HCT116 (cell line): ENCODE results near the gene FOXN3. TPM values are rescaled to one million over a fixed set of nuclear protein-coding genes. Genes with fewer than 3 reads are reported as not detected.

Experiments
- ATAC-seq: fragments of 200-7000 bp; cut with Tn5 transposase; 2 replicates; pipeline ENCODE4 v1.9.1; 2020; ENCODE audit warnings: mild to moderate bottlenecking, moderate library complexity
- BruUV-seq: library from RNA; stranded (reverse); fragments of 400-500 nt; replicated peaks from 2 replicates; lab custom pipeline; 2021; lab: Mats Ljungman, UMichigan
- CTCF ChIA-PET: fragments of 300-600 bp; sonication (Branson Sonifier 250); formaldehyde crosslinking; loops from one replicate; lab custom pipeline; 2021; ENCODE audit warnings: antibody characterized with exemption; lab: Charles Lee
- POLR2A ChIA-PET: fragments of 300-600, 350-600 bp; sonication (Branson Sonifier 250); formaldehyde crosslinking; loops from one replicate; lab custom pipeline; 2021; ENCODE audit warnings: antibody characterized with exemption; lab: Charles Lee
- RAD21 ChIA-PET, 2 experiments: fragments of 300-600 bp; sonication (Branson Sonifier 250); formaldehyde crosslinking; loops; one replicate each; lab custom pipeline; 2023; ENCODE audit warnings: low total read pairs in 2 of 2; ENCODE audit not compliant: uncharacterized antibody in 2 of 2, unreplicated experiment in 2 of 2, low non-redundant PET in 1 of 2; lab: Charles Lee
- DNase-seq: peaks from one replicate; pipeline ENCODE4 v3.0.0-alpha.2; 2010; ENCODE audit warnings: low read depth, low spot score
- H2AFZ ChIP-seq: fragments of 200-600 bp; shearing (Covaris generic), sonication (generic); 2 replicates; pipeline ENCODE4 v1.6.1; 2017; ENCODE audit warnings: low read depth, mixed run types, mixed read lengths, antibody characterized with exemption, low read length; ENCODE audit not compliant: poor library complexity, severe bottlenecking
- H3K27ac ChIP-seq: 2 replicates; pipeline ENCODE4 v1.5.1; 2012; ENCODE audit warnings: low read depth, low read length
- H3K27me3 ChIP-seq: fragments of 200-600 bp; sonication (generic); 2 replicates; pipeline ENCODE4 v1.6.1; 2016; ENCODE audit warnings: mixed run types, low read length, mixed read lengths; ENCODE audit not compliant: insufficient read depth
- H3K36me3 ChIP-seq, 2 experiments: fragments of 200-500 bp in 1 of 2; fragments of 200-600 bp in 1 of 2; sonication (Bioruptor generic) in 1 of 2; sonication (generic) in 1 of 2; 2 replicates each; pipeline versions ENCODE4 v1.5.1 to v1.6.1; 2014 to 2016; ENCODE audit warnings: low read length in 2 of 2, inconsistent platforms in 1 of 2, mixed read lengths in 1 of 2, mixed run types in 1 of 2; ENCODE audit not compliant: insufficient read depth in 2 of 2, control insufficient read depth in 1 of 2
- H3K4me1 ChIP-seq, 2 experiments: fragments of 200-600 bp in 1 of 2; sonication (generic) in 1 of 2; 2 replicates each; pipeline versions ENCODE4 v1.5.1 to v1.6.1; 2012 to 2017; ENCODE audit warnings: low read length in 2 of 2, inconsistent platforms in 1 of 2, mild to moderate bottlenecking in 1 of 2, mixed read lengths in 1 of 2, mixed run types in 1 of 2, moderate library complexity in 1 of 2; ENCODE audit not compliant: insufficient read depth in 2 of 2, control insufficient read depth in 1 of 2
- H3K4me2 ChIP-seq: fragments of 200-600 bp; sonication (generic); 2 replicates; pipeline ENCODE4 v1.6.1; 2017; ENCODE audit warnings: mixed run types, low read length, mixed read lengths
- H3K4me3 ChIP-seq, 2 experiments: fragments of 200-600 bp in 1 of 2; sonication (generic) in 1 of 2; replicated peaks in 1 of 2; 2 replicates each; pipeline ENCODE4 v1.5.1; 2011 to 2016; ENCODE audit warnings: low read length in 2 of 2, control low read depth in 1 of 2, low read depth in 1 of 2, mild to moderate bottlenecking in 1 of 2, mixed read lengths in 1 of 2, mixed run types in 1 of 2
- H3K79me2 ChIP-seq: fragments of 200-600 bp; sonication (generic); 2 replicates; pipeline ENCODE4 v1.6.1; 2017; ENCODE audit warnings: mild to moderate bottlenecking, mixed run types, low read length, moderate library complexity, mixed read lengths; ENCODE audit not compliant: insufficient read depth
- H3K9ac ChIP-seq: fragments of 200-600 bp; sonication (generic); 2 replicates; pipeline ENCODE4 v1.6.1; 2016; ENCODE audit warnings: low read length, mixed read lengths
- H3K9me2 ChIP-seq: fragments of 200-600 bp; sonication (generic), shearing (Covaris generic); 2 replicates; pipeline ENCODE4 v1.6.1; 2017; ENCODE audit warnings: mixed run types, mild to moderate bottlenecking, moderate library complexity; ENCODE audit not compliant: insufficient read depth
- H3K9me3 ChIP-seq, 2 experiments: fragments of 200-500 bp in 1 of 2; fragments of 200-600 bp in 1 of 2; sonication (Bioruptor generic) in 1 of 2; sonication (generic) in 1 of 2; 2 replicates each; pipeline ENCODE4 v1.6.1; 2014 to 2017; ENCODE audit warnings: low read length in 2 of 2, mixed read lengths in 2 of 2, inconsistent platforms in 1 of 2, low read depth in 1 of 2, mild to moderate bottlenecking in 1 of 2, mixed run types in 1 of 2, moderate library complexity in 1 of 2; ENCODE audit not compliant: control insufficient read depth in 1 of 2, insufficient read depth in 1 of 2
- H4K20me1 ChIP-seq: fragments of 200-600 bp; sonication (generic), shearing (Covaris generic); 2 replicates; pipeline ENCODE4 v1.6.1; 2017; ENCODE audit warnings: mixed run types, mild to moderate bottlenecking, moderate library complexity; ENCODE audit not compliant: insufficient read depth
- CBX3 ChIP-seq: IDR thresholded peaks from 2 replicates; pipeline ENCODE4 v1.6.1; 2012; ENCODE audit warnings: low read depth
- ELF1 ChIP-seq: IDR thresholded peaks from 2 replicates; pipeline ENCODE4 v1.6.1; 2012; ENCODE audit warnings: low read depth, borderline replicate concordance
- EZH2 ChIP-seq: fragments of 200-600 bp; sonication (generic); IDR thresholded peaks from 2 replicates; pipeline ENCODE4 v1.6.1; 2017; ENCODE audit warnings: antibody characterized with exemption, mixed run types
- POLR2A ChIP-seq: IDR thresholded peaks from 2 replicates; pipeline ENCODE4 v1.7.0; 2011; ENCODE audit warnings: borderline replicate concordance; ENCODE audit not compliant: insufficient read depth, insufficient read length; ENCODE audit errors: extremely low read depth
- POLR2AphosphoS5 ChIP-seq: IDR thresholded peaks from 2 replicates; pipeline ENCODE4 v1.6.1; 2011; ENCODE audit warnings: mild to moderate bottlenecking, low read depth, low read length, moderate library complexity
- SP1 ChIP-seq: IDR thresholded peaks from 2 replicates; pipeline ENCODE4 v1.6.1; 2012; ENCODE audit warnings: low read depth
- YY1 ChIP-seq: IDR thresholded peaks from 2 replicates; pipeline ENCODE4 v1.6.1; 2011; ENCODE audit warnings: low read length, low read depth, moderate library complexity, mild to moderate bottlenecking; ENCODE audit not compliant: insufficient replicate concordance; ENCODE audit errors: extremely low read depth
- ZNF274 ChIP-seq: fragments of 200-500 bp; sonication (Bioruptor generic); IDR thresholded peaks from 2 replicates; pipeline ENCODE4 v1.6.1; 2014; ENCODE audit warnings: mild to moderate bottlenecking, low read depth, low read length, inconsistent platforms
- intact Hi-C: fragments of 100-400 bp; cut with micrococcal nuclease; formaldehyde crosslinking; loops from 2 replicates; pipeline ENCODE4 v1.10.0; 2022
- total RNA-seq: library from RNA; stranded (reverse); gene quantifications from one replicate; pipeline ENCODE4 v1.2.1, GENCODE V29; 2021; ENCODE audit not compliant: unreplicated experiment
- TF ChIP-seq, protein P1 (sequence below): IDR thresholded peaks from 2 replicates; pipeline ENCODE4 v1.6.1; 2012
- TF ChIP-seq, protein P2 (sequence below): IDR thresholded peaks from 2 replicates; pipeline ENCODE4 v1.6.1; 2012; ENCODE audit warnings: low read depth

FOXN3 gene
- total RNA-seq, 1 experiment from 2014 or later, result 20.0 TPM

DNA sequence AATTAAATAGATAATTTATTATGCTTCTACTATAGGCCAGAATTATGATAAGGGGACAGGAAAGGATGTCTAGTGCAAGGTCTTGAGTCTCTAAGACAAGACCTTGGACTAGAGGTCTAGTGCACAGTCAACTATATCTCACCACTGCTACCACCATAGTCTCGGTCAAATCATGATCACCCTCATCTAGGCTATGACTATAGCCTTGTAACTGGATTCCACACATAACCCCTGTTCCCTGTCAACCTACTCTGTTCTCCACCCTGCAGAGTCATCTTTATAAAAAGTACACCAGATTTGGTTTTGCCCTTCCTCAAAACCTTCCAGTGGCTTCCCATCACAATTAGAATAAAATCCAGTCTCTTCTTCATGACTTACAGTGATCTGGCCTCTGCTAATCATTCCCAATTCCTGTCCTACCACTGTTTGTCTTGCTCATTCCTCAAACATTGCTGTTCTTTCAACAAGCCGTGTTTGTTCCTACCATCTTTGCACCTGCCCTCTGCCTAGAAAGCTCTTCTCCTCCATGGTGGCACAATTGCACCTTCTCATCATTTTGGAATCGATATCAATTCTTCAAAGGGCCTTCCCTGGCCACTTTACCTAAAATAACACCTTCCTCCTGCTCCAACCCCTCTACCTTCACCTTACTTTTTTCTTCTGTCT, 169.4 kb downstream of the FOXN3 start:
- RAD21 ChIA-PET, result no interaction called here
- no peaks in the 10 kb centered on the region for H3K9me3 ChIP-seq
- H4K20me1 ChIP-seq, result no peaks in the 10 kb centered on the region
- H3K4me2 ChIP-seq, result no peak overlapping the region
- CTCF ChIA-PET, result no interaction called here
- TF ChIP-seq SP1 (no peak), ELF1 (no peak), POLR2A (no peak), ZNF274 (no peak), YY1 (no peak), EZH2 (no peak), POLR2AphosphoS5 (no peak), CBX3 (no peak)
- TF ChIP-seq, protein P1, sequence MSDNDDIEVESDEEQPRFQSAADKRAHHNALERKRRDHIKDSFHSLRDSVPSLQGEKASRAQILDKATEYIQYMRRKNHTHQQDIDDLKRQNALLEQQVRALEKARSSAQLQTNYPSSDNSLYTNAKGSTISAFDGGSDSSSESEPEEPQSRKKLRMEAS, result no peak
- TF ChIP-seq, protein P2, sequence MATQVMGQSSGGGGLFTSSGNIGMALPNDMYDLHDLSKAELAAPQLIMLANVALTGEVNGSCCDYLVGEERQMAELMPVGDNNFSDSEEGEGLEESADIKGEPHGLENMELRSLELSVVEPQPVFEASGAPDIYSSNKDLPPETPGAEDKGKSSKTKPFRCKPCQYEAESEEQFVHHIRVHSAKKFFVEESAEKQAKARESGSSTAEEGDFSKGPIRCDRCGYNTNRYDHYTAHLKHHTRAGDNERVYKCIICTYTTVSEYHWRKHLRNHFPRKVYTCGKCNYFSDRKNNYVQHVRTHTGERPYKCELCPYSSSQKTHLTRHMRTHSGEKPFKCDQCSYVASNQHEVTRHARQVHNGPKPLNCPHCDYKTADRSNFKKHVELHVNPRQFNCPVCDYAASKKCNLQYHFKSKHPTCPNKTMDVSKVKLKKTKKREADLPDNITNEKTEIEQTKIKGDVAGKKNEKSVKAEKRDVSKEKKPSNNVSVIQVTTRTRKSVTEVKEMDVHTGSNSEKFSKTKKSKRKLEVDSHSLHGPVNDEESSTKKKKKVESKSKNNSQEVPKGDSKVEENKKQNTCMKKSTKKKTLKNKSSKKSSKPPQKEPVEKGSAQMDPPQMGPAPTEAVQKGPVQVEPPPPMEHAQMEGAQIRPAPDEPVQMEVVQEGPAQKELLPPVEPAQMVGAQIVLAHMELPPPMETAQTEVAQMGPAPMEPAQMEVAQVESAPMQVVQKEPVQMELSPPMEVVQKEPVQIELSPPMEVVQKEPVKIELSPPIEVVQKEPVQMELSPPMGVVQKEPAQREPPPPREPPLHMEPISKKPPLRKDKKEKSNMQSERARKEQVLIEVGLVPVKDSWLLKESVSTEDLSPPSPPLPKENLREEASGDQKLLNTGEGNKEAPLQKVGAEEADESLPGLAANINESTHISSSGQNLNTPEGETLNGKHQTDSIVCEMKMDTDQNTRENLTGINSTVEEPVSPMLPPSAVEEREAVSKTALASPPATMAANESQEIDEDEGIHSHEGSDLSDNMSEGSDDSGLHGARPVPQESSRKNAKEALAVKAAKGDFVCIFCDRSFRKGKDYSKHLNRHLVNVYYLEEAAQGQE, result no peak
- H3K36me3 ChIP-seq, result no peaks in the 10 kb centered on the region
- no peaks in the 10 kb centered on the region for H3K79me2 ChIP-seq
- no peaks in the 10 kb centered on the region for H3K27me3 ChIP-seq
- ATAC-seq (no peak), DNase-seq (no peak)
- peaks cover 0 to 13% of the 10 kb centered on the region in 2 experiments; a peak in 1 of 4 replicates for H3K4me1 ChIP-seq
- BruUV-seq, result no TSS peak
- no peak overlapping the region for H3K27ac ChIP-seq
- intact Hi-C loops, result loop anchor here (10.0 kb wide), 1 partner anchor 517 kb away; no protein-coding TSS in a partner anchor
- POLR2A ChIA-PET, result no interaction called here
- H3K9ac ChIP-seq, result no peak overlapping the region
- H3K4me3 ChIP-seq, result no peak overlapping the region
- H3K9me2 ChIP-seq, result no peaks in the 10 kb centered on the region
- H2AFZ ChIP-seq, result no peak overlapping the region
